GM23248 (cell line): ENCODE measurements around the gene ALKAL2. TPM values are rescaled to one million over a fixed set of nuclear protein-coding genes. Genes with fewer than 3 reads are reported as not detected.

Experiments
- DNase-seq: peaks from one replicate; pipeline ENCODE4 v3.0.0-alpha.2; 2015
- H2AFZ ChIP-seq: fragments of 200-600 bp; sonication (generic); 2 replicates; pipeline ENCODE4 v1.6.1; 2016; ENCODE audit warnings: antibody characterized with exemption
- H3F3A ChIP-seq: fragments of 200-600 bp; sonication (generic); 2 replicates; pipeline ENCODE4 v1.6.1; 2016; ENCODE audit warnings: mild to moderate bottlenecking, antibody characterized with exemption, mixed run types; ENCODE audit not compliant: insufficient read depth
- H3K27ac ChIP-seq: fragments of 200-600 bp; sonication (generic); 2 replicates; pipeline ENCODE4 v1.5.1; 2016; ENCODE audit warnings: mild to moderate bottlenecking
- H3K27me3 ChIP-seq: fragments of 200-600 bp; sonication (generic); replicated peaks from 2 replicates; pipeline ENCODE4 v1.6.1; 2016; ENCODE audit warnings: mild to moderate bottlenecking; ENCODE audit not compliant: insufficient read depth
- H3K36me3 ChIP-seq: fragments of 200-600 bp; sonication (generic); 2 replicates; pipeline ENCODE4 v1.6.1; 2016; ENCODE audit warnings: low read depth, mild to moderate bottlenecking
- H3K4me1 ChIP-seq: fragments of 200-600 bp; sonication (generic); 2 replicates; pipeline ENCODE4 v1.6.1; 2016; ENCODE audit warnings: mild to moderate bottlenecking; ENCODE audit not compliant: insufficient read depth
- H3K4me2 ChIP-seq: fragments of 200-600 bp; sonication (generic); one replicate; pipeline ENCODE4 v1.6.1; 2016; ENCODE audit warnings: mild to moderate bottlenecking; ENCODE audit not compliant: unreplicated experiment
- H3K4me3 ChIP-seq: fragments of 200-600 bp; sonication (generic); 2 replicates; pipeline ENCODE4 v1.5.1; 2016; ENCODE audit warnings: mild to moderate bottlenecking
- H3K79me2 ChIP-seq: fragments of 200-600 bp; sonication (generic); 2 replicates; pipeline ENCODE4 v1.6.1; 2016; ENCODE audit warnings: mild to moderate bottlenecking; ENCODE audit not compliant: insufficient read depth
- H3K9ac ChIP-seq: fragments of 200-600 bp; sonication (generic); 2 replicates; pipeline ENCODE4 v1.6.1; 2016; ENCODE audit warnings: mild to moderate bottlenecking
- H3K9me2 ChIP-seq: fragments of 200-600 bp; sonication (generic); 2 replicates; pipeline ENCODE4 v1.6.1; 2016; ENCODE audit warnings: mixed run types, mild to moderate bottlenecking, moderate library complexity; ENCODE audit not compliant: insufficient read depth
- H3K9me3 ChIP-seq: fragments of 200-600 bp; sonication (generic); one replicate; pipeline ENCODE4 v1.6.1; 2017; ENCODE audit warnings: low read depth
- H4K20me1 ChIP-seq: fragments of 200-600 bp; sonication (generic); 2 replicates; pipeline ENCODE4 v1.6.0; 2016; ENCODE audit not compliant: insufficient read depth
- EZH2 ChIP-seq: fragments of 200-600 bp; sonication (generic); IDR thresholded peaks from 2 replicates; pipeline ENCODE4 v1.6.1; 2018; ENCODE audit warnings: antibody characterized with exemption, mild to moderate bottlenecking; ENCODE audit not compliant: insufficient read depth, poor library complexity, severe bottlenecking
- EZH2phosphoT487 ChIP-seq: fragments of 200-600 bp; sonication (generic); IDR thresholded peaks from 2 replicates; pipeline ENCODE4 v1.6.1; 2018; ENCODE audit warnings: antibody characterized with exemption, moderate library complexity, mild to moderate bottlenecking, low read depth; ENCODE audit not compliant: insufficient read depth
- WGBS, 2 experiments: methylation state at CpG; one replicate each; pipeline ENCODE4 v1.1.6; 2015 to 2017; ENCODE audit warnings: low lambda C conversion rate in 2 of 2, low coverage in 1 of 2; ENCODE audit errors: missing lambda C conversion rate in 2 of 2; 5-methylcytosine and 5-hydroxymethylcytosine counted together
- in situ Hi-C: fragments of 300-500 bp; cut with MboI; formaldehyde crosslinking; loops from 2 replicates; pipeline ENCODE4 v1.15.0; 2020
- polyA plus RNA-seq: library from polyadenylated mRNA; unstranded; fragments of >200 nt; fragmentation: Nextera tagmentation; extraction: Ambion mirVana; gene quantifications from 2 replicates; pipeline ENCODE4 v1.2.1, GENCODE V29; 2016
- total RNA-seq: library from RNA; depleted of rRNA; stranded (reverse); fragments of >200 nt; shearing (Covaris generic); gene quantifications from 2 replicates; pipeline ENCODE4 v1.2.3, GENCODE V29; 2014

Gene ALKAL2
- total and polyA plus RNA-seq, 2 experiments from 2014 or later = not detected

- in situ Hi-C loops = no loop called here
- Histone ChIP-seq H3K4me1 (peaks cover 7% of the 10 kb centered on the region), H4K20me1 (no peaks in the 10 kb centered on the region), H3K4me2 (no peak overlapping the region), H3F3A (no peaks in the 10 kb centered on the region), H3K9me3 (no peaks in the 10 kb centered on the region), H2AFZ (no peak overlapping the region), H3K79me2 (peaks cover 41% of the 10 kb centered on the region), H3K9ac (no peak overlapping the region), H3K4me3 (no peak overlapping the region), H3K27me3 (no peaks in the 10 kb centered on the region), H3K36me3 (0 out of 2 replicates have a peak, but pooled peaks cover 8% of the 10 kb centered on the region), H3K27ac (no peak overlapping the region), H3K9me2 (no peaks in the 10 kb centered on the region)
- DNase-seq = no peak
- WGBS, 2 experiments = 93 to 97% methylated on average over 3 of the region's 3 CpGs
- TF ChIP-seq EZH2phosphoT487 = no peak
- no peak for TF ChIP-seq EZH2
Measured at GRCh38 chr2:262117-262516, 25.8 kb downstream of the ALKAL2 start.

- H3K36me3 ChIP-seq = 0 out of 2 replicates have a peak, but pooled peaks cover 8% of the 10 kb centered on the region
- H3K9me3 ChIP-seq = no peaks in the 10 kb centered on the region
- no peak overlapping the region for H3K27ac ChIP-seq
- 75 to 77% methylated on average over 6 of the region's 6 CpGs for WGBS, 2 experiments
- DNase-seq = no peak
- no peak overlapping the region for H3K4me3 ChIP-seq
- no peaks in the 10 kb centered on the region for H3K27me3 ChIP-seq
- no peaks in the 10 kb centered on the region for H3K9me2 ChIP-seq
- TF ChIP-seq EZH2 = no peak
- TF ChIP-seq EZH2phosphoT487 = no peak
- H4K20me1 ChIP-seq = no peaks in the 10 kb centered on the region
- H3K4me1 ChIP-seq = peaks cover under 1% of the 10 kb centered on the region
- peaks cover 26% of the 10 kb centered on the region for H3K79me2 ChIP-seq
- no peak overlapping the region for H3K9ac ChIP-seq
- H3K4me2 ChIP-seq = no peak overlapping the region
- no peaks in the 10 kb centered on the region for H3F3A ChIP-seq
- no peak overlapping the region for H2AFZ ChIP-seq
- in situ Hi-C loops = no loop called here
Measured at GRCh38 chr2:260507-261161, 27.3 kb downstream of the ALKAL2 start.

GRCh38 chr2:259789-260331 lies 28.0 kb downstream of the ALKAL2 start:
- no peaks in the 10 kb centered on the region for H4K20me1 ChIP-seq
- H3K79me2 ChIP-seq = peaks cover 18% of the 10 kb centered on the region
- no peaks in the 10 kb centered on the region for H3K4me1 ChIP-seq
- H3K27me3 ChIP-seq = no peaks in the 10 kb centered on the region
- no peak for DNase-seq
- no peaks in the 10 kb centered on the region for H3F3A ChIP-seq
- in situ Hi-C loops = no loop called here
- 0 out of 2 replicates have a peak, but pooled peaks cover 8% of the 10 kb centered on the region for H3K36me3 ChIP-seq
- H2AFZ ChIP-seq = no peak overlapping the region
- WGBS, 2 experiments = 97 to 100% methylated on average over 2 of the region's 2 CpGs
- no peak overlapping the region for H3K27ac ChIP-seq
- no peak overlapping the region for H3K4me2 ChIP-seq
- no peak overlapping the region for H3K4me3 ChIP-seq
- H3K9me2 ChIP-seq = no peaks in the 10 kb centered on the region
- no peaks in the 10 kb centered on the region for H3K9me3 ChIP-seq
- TF ChIP-seq EZH2phosphoT487 = no peak
- TF ChIP-seq EZH2 = no peak
- no peak overlapping the region for H3K9ac ChIP-seq

GRCh38 chr2:258933-259332 lies 29.0 kb downstream of the ALKAL2 start:
- Histone ChIP-seq H3K4me1 (no peaks in the 10 kb centered on the region), H3K27me3 (no peaks in the 10 kb centered on the region), H3K36me3 (0 out of 2 replicates have a peak, but pooled peaks cover 8% of the 10 kb centered on the region), H3K9ac (no peak overlapping the region), H2AFZ (no peak overlapping the region), H3K9me2 (no peaks in the 10 kb centered on the region), H3K4me2 (no peak overlapping the region), H4K20me1 (no peaks in the 10 kb centered on the region), H3F3A (no peaks in the 10 kb centered on the region), H3K79me2 (peaks cover 14% of the 10 kb centered on the region; the same call in 1 of the 2 replicates), H3K4me3 (no peak overlapping the region), H3K9me3 (no peaks in the 10 kb centered on the region), H3K27ac (no peak overlapping the region)
- TF ChIP-seq EZH2phosphoT487 = no peak
- no peak for TF ChIP-seq EZH2
- WGBS, 2 experiments = 89 to 99% methylated on average over 3 of the region's 3 CpGs
- in situ Hi-C loops = no loop called here
- DNase-seq = no peak
